ENCODE measurements around the gene AKR1C2.
"Not testable (repeated sequence)": the region's sequence is repeated elsewhere in the genome, so short reads cannot be mapped to it uniquely, and the experiment has no call there.

Gene AKR1C2

GRCh38 chr10:4988000-4988641 lies 15.5 kb downstream of the AKR1C2 start:
- not testable (repeated sequence) for DNase-seq (ENCODE audit: low spot score)

DNA sequence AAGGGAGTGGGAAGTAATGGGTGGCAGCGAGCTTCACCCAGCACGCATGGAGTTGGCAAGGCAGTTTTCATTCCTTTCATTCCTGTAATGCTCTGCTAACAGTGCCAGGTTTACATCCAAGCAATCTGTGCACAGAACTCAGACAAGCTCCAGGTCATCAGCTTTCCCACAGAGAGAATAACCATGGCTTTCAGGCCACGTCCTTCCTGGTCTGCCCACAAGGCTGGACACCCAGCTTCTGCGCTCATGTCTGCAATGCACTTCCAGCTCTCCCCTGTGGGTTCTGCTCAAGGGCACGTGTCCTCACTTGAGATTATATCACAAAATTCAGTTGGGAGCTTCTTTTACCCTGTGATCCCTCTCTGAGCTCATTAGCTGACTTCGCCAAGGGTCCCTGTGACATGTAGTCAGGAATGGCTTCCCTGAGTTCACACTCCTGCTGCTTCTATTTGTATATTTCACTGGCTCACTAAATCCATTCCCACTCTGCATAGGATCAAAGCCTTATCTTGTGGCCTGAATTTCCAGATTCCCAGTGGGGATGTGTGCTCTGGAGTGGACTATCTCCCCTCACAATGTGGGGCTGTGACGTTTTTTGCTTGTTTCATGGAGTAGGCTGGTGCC lies 18.6 kb downstream of the AKR1C2 start:
- no peak for DNase-seq (ENCODE audit: low spot score)

DNA sequence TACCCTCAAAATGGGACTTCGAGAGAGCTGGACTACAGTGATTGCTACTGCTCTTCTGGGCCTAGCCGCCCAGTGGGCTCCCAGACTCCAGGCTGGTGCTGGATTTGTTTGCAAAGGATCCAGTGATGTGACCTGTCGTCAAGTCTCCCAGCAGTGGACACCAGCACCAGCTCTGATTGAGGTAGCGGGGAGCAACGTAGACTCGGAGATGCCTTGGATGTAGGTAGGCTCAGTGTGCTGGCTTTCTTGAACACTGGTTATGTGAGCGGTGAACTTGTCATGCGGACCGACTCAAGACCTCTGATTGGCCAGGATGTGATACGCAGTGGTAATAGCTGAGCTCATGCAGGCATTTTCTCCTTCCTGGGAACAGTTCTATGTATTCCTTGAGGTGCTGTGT lies 19.4 kb downstream of the AKR1C2 start:
- no peak for DNase-seq (ENCODE audit: low spot score)

DNA sequence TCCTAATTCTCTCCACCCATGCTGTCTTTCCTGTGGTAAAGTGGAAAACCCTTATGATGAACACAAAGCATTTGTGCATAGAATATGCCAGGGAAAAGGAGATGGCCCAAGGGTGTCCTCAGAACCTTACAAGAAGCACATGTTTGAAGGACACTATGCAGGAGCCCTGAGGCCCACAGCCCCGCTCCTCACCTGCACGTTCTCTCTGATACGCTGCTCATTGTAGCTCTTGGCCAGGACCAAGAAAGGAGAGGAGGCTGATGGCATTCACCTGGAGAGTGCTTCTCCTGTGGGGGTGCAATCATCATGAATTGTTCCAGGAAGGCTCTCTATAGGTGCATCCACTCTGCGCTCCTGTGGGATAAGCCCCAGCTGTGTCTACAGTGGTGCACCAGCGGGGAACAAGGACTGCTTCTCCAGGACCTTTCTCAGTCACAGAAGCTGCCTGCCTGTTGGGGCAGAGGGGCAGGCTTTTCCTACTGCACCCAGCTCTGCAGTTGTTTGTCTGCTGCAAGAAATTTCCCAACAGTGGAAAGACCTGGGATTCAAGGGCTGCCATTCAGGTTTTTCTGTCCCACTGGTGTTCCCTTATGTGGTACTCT lies 19.9 kb downstream of the AKR1C2 start:
- DNase-seq (ENCODE audit: low spot score): no peak

GRCh38 chr10:4982764-4983226 lies 20.9 kb downstream of the AKR1C2 start:
- peak; percentile 6 for DNase-seq (ENCODE audit: low spot score)

GRCh38 chr10:4981722-4982471 lies 21.8 kb downstream of the AKR1C2 start:
- peak; percentile 16 for DNase-seq (ENCODE audit: low spot score)

GRCh38 chr10:4980793-4981192 lies 22.9 kb downstream of the AKR1C2 start:
- DNase-seq (ENCODE audit: low spot score): no peak

- no peak for DNase-seq (ENCODE audit: low spot score)
Observed at GRCh38 chr10:4978870-4979269, 24.8 kb downstream of the AKR1C2 start.

GRCh38 chr10:4977025-4977424 lies 26.6 kb downstream of the AKR1C2 start:
- no peak for DNase-seq (ENCODE audit: low spot score)

DNA sequence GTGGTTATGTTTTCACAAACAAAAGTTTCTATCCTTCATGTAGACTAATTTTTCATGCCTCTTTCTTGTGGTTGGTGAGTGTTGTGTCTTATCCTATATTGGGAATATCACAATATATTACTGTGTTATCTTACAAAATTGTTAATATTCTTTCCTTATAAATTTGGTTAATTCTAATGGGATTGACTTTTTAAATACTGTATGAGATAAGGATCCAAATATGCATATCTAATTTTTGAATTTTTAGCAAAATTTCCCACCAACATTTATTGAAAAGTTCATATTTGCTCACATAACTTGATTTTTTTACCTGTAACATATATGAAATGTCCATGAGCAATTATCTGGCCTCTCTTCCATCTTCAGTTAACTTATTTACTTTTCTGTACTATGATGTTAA lies 29.3 kb downstream of the AKR1C2 start:
- not testable (repeated sequence) for DNase-seq (ENCODE audit: low spot score)

DNA sequence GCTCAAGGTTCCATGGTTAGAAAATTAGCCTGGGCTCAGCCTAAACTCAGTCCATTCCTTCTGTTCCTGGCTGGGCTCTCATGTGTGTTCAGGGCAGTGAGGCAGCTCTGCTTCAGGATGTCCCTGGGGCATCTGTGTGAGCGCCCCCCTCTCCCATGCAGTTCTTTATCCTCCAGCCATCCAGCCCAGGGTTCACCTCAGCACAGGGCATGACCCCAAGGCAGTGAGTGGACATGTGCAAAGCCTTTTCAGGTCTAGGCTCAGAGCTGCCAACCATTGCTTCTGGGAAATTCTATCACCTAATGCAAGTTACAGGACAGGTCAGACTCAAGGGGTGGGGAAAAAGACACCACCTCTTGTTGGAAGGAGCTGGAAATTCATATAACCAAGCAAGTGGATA lies 30.4 kb downstream of the AKR1C2 start:
- DNase-seq (ENCODE audit: low spot score): not testable (repeated sequence)

GRCh38 chr10:4972369-4973142 lies 31.1 kb downstream of the AKR1C2 start:
- not testable (repeated sequence) for DNase-seq (ENCODE audit: low spot score)

GRCh38 chr10:4970362-4970761 lies 33.3 kb downstream of the AKR1C2 start:
- not testable (repeated sequence) for DNase-seq (ENCODE audit: low spot score)

DNA sequence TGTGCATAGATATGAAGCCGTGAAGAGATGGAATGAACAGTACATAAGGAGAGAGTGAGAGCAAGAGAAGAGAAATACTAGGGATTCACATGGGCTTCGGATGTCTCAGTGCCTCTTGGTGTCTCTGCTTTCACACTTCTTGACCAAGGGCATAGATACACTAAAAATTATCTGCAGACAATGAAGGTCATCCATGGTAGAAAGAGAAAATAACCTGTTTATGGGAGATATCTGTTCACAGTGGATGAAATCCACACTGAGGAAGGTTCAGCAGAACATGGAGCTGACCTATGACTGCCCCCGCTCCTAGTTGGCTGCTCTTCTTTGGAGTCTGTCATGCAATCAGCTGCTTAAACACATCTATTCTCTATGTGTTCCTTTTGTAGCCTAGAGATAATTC lies 34.4 kb downstream of the AKR1C2 start:
- DNase-seq (ENCODE audit: low spot score): not testable (repeated sequence)

- DNase-seq (ENCODE audit: low spot score): not testable (repeated sequence)
Observed at GRCh38 chr10:4967189-4967588, 36.5 kb downstream of the AKR1C2 start.

GRCh38 chr10:4965763-4966162 lies 37.9 kb downstream of the AKR1C2 start:
- not testable (repeated sequence) for DNase-seq (ENCODE audit: low spot score)

GRCh38 chr10:4963815-4964154 lies 39.9 kb downstream of the AKR1C2 start:
- DNase-seq (ENCODE audit: low spot score): not testable (repeated sequence)

- DNase-seq (ENCODE audit: low spot score): not testable (repeated sequence)
Observed at GRCh38 chr10:4962876-4963814, 40.5 kb downstream of the AKR1C2 start, which contains the start of gene AKR1C1. Gene AKR1C1 (plus strand): TSS chr10:4963415. CDS start chr10:4963445, 30 bp downstream.

- not testable (repeated sequence) for DNase-seq (ENCODE audit: low spot score)
Observed at GRCh38 chr10:4962308-4962707, 41.3 kb downstream of the AKR1C2 start.

GRCh38 chr10:4961558-4961957 lies 42.1 kb downstream of the AKR1C2 start:
- not testable (repeated sequence) for DNase-seq (ENCODE audit: low spot score)
